HEK293 (cell line): ENCODE data around the gene PPP1R15B.

Experiments
- KLF16 ChIP-seq: fragments of 450-650 bp; formaldehyde crosslinking; IDR thresholded peaks from 2 replicates; pipeline ENCODE4 v1.5.1; 2017; ENCODE audit warnings: missing biosample characterization, missing genetic modification characterization
- KLF8 ChIP-seq: fragments of 450-650 bp; formaldehyde crosslinking; IDR thresholded peaks from 2 replicates; pipeline ENCODE4 v1.5.1; 2016; ENCODE audit warnings: missing biosample characterization, missing genetic modification characterization
- PATZ1 ChIP-seq: fragments of 450-650 bp; formaldehyde crosslinking; IDR thresholded peaks from 2 replicates; pipeline ENCODE4 v1.5.1; 2016; ENCODE audit warnings: missing biosample characterization, missing genetic modification characterization
- PRDM10 ChIP-seq: fragments of 450-650 bp; formaldehyde crosslinking; IDR thresholded peaks from 2 replicates; pipeline ENCODE4 v1.5.1; 2016; ENCODE audit warnings: missing biosample characterization, missing genetic modification characterization
- SETDB1 ChIP-seq: IDR thresholded peaks from one replicate; pipeline ENCODE4 v1.6.1; 2017; ENCODE audit warnings: mild to moderate bottlenecking, low read length, moderate library complexity, mixed read lengths; ENCODE audit not compliant: insufficient read length
- ZBTB17 ChIP-seq: fragments of 450-650 bp; formaldehyde crosslinking; IDR thresholded peaks from 2 replicates; pipeline ENCODE4 v1.5.1; 2016; ENCODE audit warnings: missing biosample characterization, missing genetic modification characterization
- ZBTB26 ChIP-seq: fragments of 450-650 bp; formaldehyde crosslinking; optimal IDR thresholded peaks from 2 replicates; pipeline ENCODE3; 2016; ENCODE audit warnings: missing biosample characterization, mild to moderate bottlenecking, missing genetic modification characterization
- ZBTB49 ChIP-seq: fragments of 450-650 bp; formaldehyde crosslinking; IDR thresholded peaks from 2 replicates; pipeline ENCODE4 v1.5.1; 2016; ENCODE audit warnings: missing biosample characterization, missing genetic modification characterization, low read depth
- ZFP37 ChIP-seq: fragments of 450-650 bp; formaldehyde crosslinking; IDR thresholded peaks from 2 replicates; pipeline ENCODE4 v1.5.1; 2016; ENCODE audit warnings: missing biosample characterization, missing genetic modification characterization
- ZNF274 ChIP-seq, 2 experiments: fragments of 200-500 bp in 1 of 2; fragments of 450-650 bp in 1 of 2; sonication (Bioruptor generic) in 1 of 2; formaldehyde crosslinking in 1 of 2; IDR thresholded peaks; 2 replicates each; pipeline versions ENCODE4 v1.5.1 to v1.6.1; 2014 to 2016; ENCODE audit warnings: borderline replicate concordance in 1 of 2, inconsistent platforms in 1 of 2, low read length in 1 of 2, missing biosample characterization in 1 of 2, missing genetic modification characterization in 1 of 2
- ZNF488 ChIP-seq: fragments of 450-650 bp; formaldehyde crosslinking; IDR thresholded peaks from 2 replicates; pipeline ENCODE4 v1.5.1; 2016; ENCODE audit warnings: missing biosample characterization, missing genetic modification characterization
- ZNF518A ChIP-seq: fragments of 450-650 bp; formaldehyde crosslinking; conservative IDR thresholded peaks from 2 replicates; pipeline ENCODE4 v1.5.1; 2016; ENCODE audit warnings: low read depth, missing biosample characterization, missing genetic modification characterization
- ZNF530 ChIP-seq: fragments of 450-650 bp; formaldehyde crosslinking; IDR thresholded peaks from 2 replicates; pipeline ENCODE4 v1.5.1; 2016; ENCODE audit warnings: low read depth, missing biosample characterization, missing genetic modification characterization
- ZNF558 ChIP-seq: fragments of 450-650 bp; formaldehyde crosslinking; IDR thresholded peaks from 2 replicates; pipeline ENCODE4 v1.5.1; 2016; ENCODE audit warnings: missing biosample characterization, missing genetic modification characterization
- ZNF561 ChIP-seq: fragments of 450-650 bp; IDR thresholded peaks from 2 replicates; pipeline ENCODE4 v1.5.1; 2018; ENCODE audit warnings: missing biosample characterization, missing genetic modification characterization, borderline replicate concordance
- ZNF600 ChIP-seq: fragments of 450-650 bp; formaldehyde crosslinking; IDR thresholded peaks from 2 replicates; pipeline ENCODE4 v1.5.1; 2016; ENCODE audit warnings: missing biosample characterization, missing genetic modification characterization
- ZNF629 ChIP-seq: fragments of 450-650 bp; formaldehyde crosslinking; IDR thresholded peaks from 2 replicates; pipeline ENCODE4 v1.5.1; 2017; ENCODE audit warnings: missing biosample characterization, missing genetic modification characterization
- ZNF654 ChIP-seq: fragments of 450-650 bp; formaldehyde crosslinking; IDR thresholded peaks from 2 replicates; pipeline ENCODE4 v1.5.1; 2016; ENCODE audit warnings: low read depth, missing biosample characterization, missing genetic modification characterization
- ZNF701 ChIP-seq: fragments of 450-650 bp; formaldehyde crosslinking; IDR thresholded peaks from 2 replicates; pipeline ENCODE4 v1.5.1; 2016; ENCODE audit warnings: missing biosample characterization, missing genetic modification characterization
- ZNF776 ChIP-seq: fragments of 450-650 bp; formaldehyde crosslinking; IDR thresholded peaks from 2 replicates; pipeline ENCODE4 v1.5.0; 2017; ENCODE audit warnings: missing biosample characterization, missing genetic modification characterization, borderline replicate concordance
- ZSCAN4 ChIP-seq: fragments of 450-650 bp; formaldehyde crosslinking; IDR thresholded peaks from 2 replicates; pipeline ENCODE4 v1.5.1; 2017; ENCODE audit warnings: missing biosample characterization, missing genetic modification characterization

PPP1R15B gene

GRCh38 chr1:204363335-204364114, 48.1 kb downstream of the PPP1R15B start (continued):
- peak; percentile 50 for TF ChIP-seq ZNF518A (tag by site-specific recombination)
- TF ChIP-seq KLF8 (tag by site-specific recombination) = 0 out of 2 replicates have a peak, but pooled peaks have one; percentile 50
- no peak for TF ChIP-seq ZNF274 (IDR thresholded peaks at IDR 0.05; ENCODE audit: low read length)
- TF ChIP-seq ZNF274 (tag by site-specific recombination; IDR thresholded peaks at IDR 0.05; ENCODE audit: borderline replicate concordance) = no peak
- TF ChIP-seq ZNF488 (tag by site-specific recombination) = no peak
- TF ChIP-seq ZNF600 (tag by site-specific recombination) = peak; percentile 77
- no peak for TF ChIP-seq ZNF558 (tag by site-specific recombination)
- TF ChIP-seq ZNF654 = peak; percentile 100
- 0 out of 2 replicates have a peak, but pooled peaks have one; percentile 54 for TF ChIP-seq ZNF629 (tag by site-specific recombination)
- peak; percentile 64; the same call in 1 of the 2 replicates for TF ChIP-seq ZNF561 (tag by site-specific recombination)
- TF ChIP-seq ZNF701 = no peak
- TF ChIP-seq SETDB1 = no peak
- peak; percentile 62; the same call in 1 of the 2 replicates for TF ChIP-seq ZBTB17 (tag by site-specific recombination)
- peak; percentile 93 for TF ChIP-seq PATZ1
- TF ChIP-seq PRDM10 (tag by site-specific recombination) = peak; percentile 36; the same call in 1 of the 2 replicates
- no peak for TF ChIP-seq ZNF776
- peak; percentile 6 for TF ChIP-seq ZBTB26 (tag by site-specific recombination)
- TF ChIP-seq ZBTB49 = no peak
- TF ChIP-seq ZNF530 = no peak
- TF ChIP-seq KLF16 (tag by site-specific recombination) = peak; percentile 76
- no peak for TF ChIP-seq ZSCAN4
- peak; percentile 74 for TF ChIP-seq ZFP37 (tag by site-specific recombination)
